ENCODE measurements around the gene MYO1D.

DNA sequence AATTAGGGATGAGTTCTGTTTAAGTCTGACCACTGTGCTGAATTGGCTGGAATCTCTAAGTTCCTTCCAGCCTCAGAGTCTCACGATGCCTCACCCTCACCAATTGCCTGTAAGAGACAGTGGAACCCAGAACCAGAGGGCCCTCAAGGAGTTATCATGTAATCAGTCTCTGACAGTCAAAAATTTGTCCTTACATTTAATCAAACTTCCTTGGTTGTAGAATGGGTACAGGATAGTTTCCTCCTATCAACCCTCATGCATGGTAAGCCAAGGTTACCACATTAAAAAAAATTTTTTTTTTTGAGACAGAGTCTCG is 306.9 kb downstream of the MYO1D start:
- no peak for TF ChIP-seq EZH2 (IDR thresholded peaks at IDR 0.05; ENCODE audit: low read depth)
- TF ChIP-seq, protein P1, sequence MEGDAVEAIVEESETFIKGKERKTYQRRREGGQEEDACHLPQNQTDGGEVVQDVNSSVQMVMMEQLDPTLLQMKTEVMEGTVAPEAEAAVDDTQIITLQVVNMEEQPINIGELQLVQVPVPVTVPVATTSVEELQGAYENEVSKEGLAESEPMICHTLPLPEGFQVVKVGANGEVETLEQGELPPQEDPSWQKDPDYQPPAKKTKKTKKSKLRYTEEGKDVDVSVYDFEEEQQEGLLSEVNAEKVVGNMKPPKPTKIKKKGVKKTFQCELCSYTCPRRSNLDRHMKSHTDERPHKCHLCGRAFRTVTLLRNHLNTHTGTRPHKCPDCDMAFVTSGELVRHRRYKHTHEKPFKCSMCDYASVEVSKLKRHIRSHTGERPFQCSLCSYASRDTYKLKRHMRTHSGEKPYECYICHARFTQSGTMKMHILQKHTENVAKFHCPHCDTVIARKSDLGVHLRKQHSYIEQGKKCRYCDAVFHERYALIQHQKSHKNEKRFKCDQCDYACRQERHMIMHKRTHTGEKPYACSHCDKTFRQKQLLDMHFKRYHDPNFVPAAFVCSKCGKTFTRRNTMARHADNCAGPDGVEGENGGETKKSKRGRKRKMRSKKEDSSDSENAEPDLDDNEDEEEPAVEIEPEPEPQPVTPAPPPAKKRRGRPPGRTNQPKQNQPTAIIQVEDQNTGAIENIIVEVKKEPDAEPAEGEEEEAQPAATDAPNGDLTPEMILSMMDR (conservative IDR thresholded peaks at IDR 0.05) = no peak
